Epithelial cell of proximal tubule (primary cell): ENCODE data around the gene UMODL1. TPM values are rescaled to one million over a fixed set of nuclear protein-coding genes. Genes with fewer than 3 reads are reported as not detected.
A peak's percentile ranks its signal among the peaks of the same experiment; 100 is the strongest.

Source experiments
- DNase-seq: peaks from one replicate; pipeline ENCODE4 v3.0.0-alpha.2; 2011; ENCODE audit warnings: low read depth
- H3K4me3 ChIP-seq: 2 replicates; pipeline ENCODE4 v1.5.1; 2011; ENCODE audit warnings: low read depth, mild to moderate bottlenecking, low read length
- CTCF ChIP-seq: conservative IDR thresholded peaks from 2 replicates; pipeline ENCODE4 v1.5.1; 2012; ENCODE audit warnings: low read depth, mild to moderate bottlenecking, low read length
- total RNA-seq: library from RNA; depleted of rRNA; stranded (reverse); fragments of >200 nt; gene quantifications from 2 replicates; pipeline ENCODE4 v1.2.3, GENCODE V29; 2015

The UMODL1 gene
- total RNA-seq, 1 donor from 2014 or later, result not detected

- TF ChIP-seq CTCF, result no peak
Measured at GRCh38 chr21:42089665-42090310, 18.7 kb downstream of the UMODL1 start.

GRCh38 chr21:42091899-42092508 is 20.9 kb downstream of the UMODL1 start:
- no peak for DNase-seq
- H3K4me3 ChIP-seq, result no peak overlapping the region
- no peak for TF ChIP-seq CTCF

More at GRCh38 chr21:42089665-42090310, 18.7 kb downstream of the UMODL1 start:
- no peak overlapping the region for H3K4me3 ChIP-seq
- no peak for DNase-seq

GRCh38 chr21:42092771-42093170 is 21.7 kb downstream of the UMODL1 start:
- no peak for TF ChIP-seq CTCF
- DNase-seq, result no peak

GRCh38 chr21:42093186-42093585 is 22.1 kb downstream of the UMODL1 start:
- no peak for TF ChIP-seq CTCF
- no peak for DNase-seq
- no peak overlapping the region for H3K4me3 ChIP-seq

More at GRCh38 chr21:42092771-42093170, 21.7 kb downstream of the UMODL1 start:
- no peak overlapping the region for H3K4me3 ChIP-seq

GRCh38 chr21:42093991-42094421 is 22.9 kb downstream of the UMODL1 start:
- no peak for TF ChIP-seq CTCF
- H3K4me3 ChIP-seq, result no peak overlapping the region
- DNase-seq, result peak; percentile 92

GRCh38 chr21:42094811-42095210 is 23.7 kb downstream of the UMODL1 start:
- no peak for DNase-seq

More at GRCh38 chr21:42094811-42095210, 23.7 kb downstream of the UMODL1 start:
- no peak overlapping the region for H3K4me3 ChIP-seq
- TF ChIP-seq CTCF, result peak; percentile 22
